AG09309 (cell line): Measurements from ENCODE around the gene NUFIP2.
A peak's percentile ranks its signal among the peaks of the same experiment; 100 is the strongest.

Experiments used
- DNase-seq: peaks from one replicate; pipeline ENCODE4 v3.0.0-alpha.2; 2010; ENCODE audit warnings: low read depth
- H3K4me3 ChIP-seq: 2 replicates; pipeline ENCODE4 v1.5.1; 2011; ENCODE audit warnings: mild to moderate bottlenecking, low read depth, low read length, moderate library complexity; ENCODE audit not compliant: control insufficient read depth
- TF ChIP-seq, protein P1 (sequence below): IDR thresholded peaks from 2 replicates; pipeline ENCODE4 v1.5.1; 2011; ENCODE audit warnings: mild to moderate bottlenecking, low read depth, low read length, inconsistent platforms; ENCODE audit not compliant: insufficient read depth, control insufficient read depth; ENCODE audit errors: missing control alignments

The NUFIP2 gene

DNA sequence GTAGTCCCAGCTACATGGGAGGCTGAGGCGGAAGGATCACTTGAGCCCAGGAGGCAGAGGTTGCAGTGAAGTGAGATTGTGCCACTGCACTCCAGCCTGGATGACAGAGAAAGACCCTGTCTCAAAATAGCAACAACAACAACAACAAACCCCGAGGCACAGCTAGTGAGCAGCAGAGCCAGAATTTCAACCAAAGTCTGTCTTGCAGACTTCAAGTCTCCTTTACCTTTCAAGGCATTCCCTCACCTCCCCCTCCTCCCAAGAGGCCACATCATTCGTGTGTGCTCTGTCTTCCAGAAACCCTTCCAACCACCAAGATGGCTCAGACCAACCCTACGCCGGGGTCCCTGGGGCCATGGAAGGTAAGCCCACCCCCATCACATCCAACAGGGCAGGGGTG is 45.1 kb downstream of the NUFIP2 start:
- no peak overlapping the region for H3K4me3 ChIP-seq
- DNase-seq = no peak
- TF ChIP-seq, protein P1, sequence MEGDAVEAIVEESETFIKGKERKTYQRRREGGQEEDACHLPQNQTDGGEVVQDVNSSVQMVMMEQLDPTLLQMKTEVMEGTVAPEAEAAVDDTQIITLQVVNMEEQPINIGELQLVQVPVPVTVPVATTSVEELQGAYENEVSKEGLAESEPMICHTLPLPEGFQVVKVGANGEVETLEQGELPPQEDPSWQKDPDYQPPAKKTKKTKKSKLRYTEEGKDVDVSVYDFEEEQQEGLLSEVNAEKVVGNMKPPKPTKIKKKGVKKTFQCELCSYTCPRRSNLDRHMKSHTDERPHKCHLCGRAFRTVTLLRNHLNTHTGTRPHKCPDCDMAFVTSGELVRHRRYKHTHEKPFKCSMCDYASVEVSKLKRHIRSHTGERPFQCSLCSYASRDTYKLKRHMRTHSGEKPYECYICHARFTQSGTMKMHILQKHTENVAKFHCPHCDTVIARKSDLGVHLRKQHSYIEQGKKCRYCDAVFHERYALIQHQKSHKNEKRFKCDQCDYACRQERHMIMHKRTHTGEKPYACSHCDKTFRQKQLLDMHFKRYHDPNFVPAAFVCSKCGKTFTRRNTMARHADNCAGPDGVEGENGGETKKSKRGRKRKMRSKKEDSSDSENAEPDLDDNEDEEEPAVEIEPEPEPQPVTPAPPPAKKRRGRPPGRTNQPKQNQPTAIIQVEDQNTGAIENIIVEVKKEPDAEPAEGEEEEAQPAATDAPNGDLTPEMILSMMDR = no peak

DNA sequence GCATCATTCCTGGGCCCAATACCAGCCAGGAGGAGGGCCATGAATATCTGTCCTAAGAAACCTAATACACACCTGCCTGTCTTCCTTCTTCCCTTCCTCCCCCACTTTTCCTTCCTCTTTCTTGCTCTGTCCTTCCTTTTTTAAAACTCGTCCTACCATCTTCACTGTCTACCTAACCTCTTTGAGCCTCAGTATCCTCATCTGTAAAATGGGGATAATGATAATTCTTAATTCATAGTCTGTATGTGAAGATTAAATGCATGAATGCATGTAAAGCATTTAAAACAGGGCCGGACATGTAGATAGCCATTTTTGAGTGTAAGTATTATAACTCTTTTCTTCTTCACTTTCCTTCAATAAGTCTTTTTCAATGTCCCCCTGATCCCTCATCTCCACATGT is 46.7 kb downstream of the NUFIP2 start:
- no peak for DNase-seq
- no peak overlapping the region for H3K4me3 ChIP-seq
- TF ChIP-seq, protein P1 = no peak

DNA sequence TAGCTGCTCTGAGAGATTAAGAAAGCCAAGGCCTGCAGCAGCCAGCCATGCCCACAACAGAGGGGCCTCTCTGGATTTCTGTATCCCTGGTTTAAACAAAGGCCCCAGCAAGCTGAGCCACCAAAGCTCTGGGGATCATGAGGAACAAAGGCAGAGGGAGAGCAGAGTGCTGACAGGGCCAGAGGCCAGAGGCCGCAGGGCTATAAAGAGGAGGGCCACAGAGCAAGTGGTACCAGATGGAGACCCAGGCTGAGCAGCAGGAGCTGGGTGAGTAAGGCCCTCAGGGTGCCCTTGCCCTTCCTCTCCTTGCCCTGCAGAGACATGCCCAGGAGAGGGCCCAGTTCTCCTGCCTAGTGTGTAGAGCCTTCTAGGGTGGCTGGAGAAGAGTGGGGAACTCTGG is 47.3 kb downstream of the NUFIP2 start, which contains the start of gene CRYBA1:
Gene CRYBA1 (plus strand): TSS at position 232 of the 400 bp plus-strand sequence. CDS start 5 bp downstream, at position 237.
- DNase-seq = no peak
- no peak within 1 kb of the TSS for H3K4me3 ChIP-seq
- TF ChIP-seq, protein P1 = no peak

DNA sequence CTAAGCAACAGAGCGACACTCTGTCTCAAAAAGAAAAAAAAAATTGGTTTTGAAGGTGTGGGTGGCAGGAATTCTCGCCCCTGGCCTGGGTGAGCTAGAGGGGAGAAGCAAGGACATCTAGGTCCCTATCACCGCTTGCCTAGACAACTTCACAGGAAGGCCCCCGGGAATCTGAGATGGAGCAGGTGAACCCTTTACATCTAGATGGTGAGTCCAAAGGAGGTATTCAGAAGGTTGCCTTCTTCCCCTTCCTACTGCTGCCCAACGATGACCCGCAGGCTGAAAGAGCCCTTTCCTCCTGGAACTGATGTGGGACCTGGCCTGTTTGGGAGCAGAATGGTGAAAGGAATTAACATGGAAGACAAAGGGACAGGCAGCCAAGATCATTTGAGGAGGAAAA is 48.5 kb downstream of the NUFIP2 start:
- no peak for DNase-seq
- TF ChIP-seq, protein P1 = no peak
- H3K4me3 ChIP-seq = no peak overlapping the region

DNA sequence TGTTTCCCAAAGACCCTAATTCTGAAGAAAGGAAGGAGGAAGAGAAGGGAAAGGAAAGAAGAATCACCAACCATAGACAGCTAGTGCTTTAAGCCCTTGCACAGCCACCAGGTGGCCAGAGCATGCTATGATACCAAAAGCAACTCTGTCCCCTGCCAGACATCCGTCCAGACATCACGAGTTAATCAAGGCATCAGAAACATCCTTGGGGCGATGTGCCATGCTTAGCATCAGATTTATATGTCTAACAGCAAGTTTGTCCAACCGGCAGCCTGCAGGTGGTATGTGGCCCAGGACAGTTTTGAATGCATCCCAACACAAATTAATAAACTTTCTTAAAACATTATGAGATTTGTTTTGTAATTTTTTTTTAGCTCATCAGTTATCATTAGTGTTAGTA is 50.2 kb downstream of the NUFIP2 start:
- TF ChIP-seq, protein P1 = peak; percentile 56
- DNase-seq = no peak
- H3K4me3 ChIP-seq = no peak overlapping the region

DNA sequence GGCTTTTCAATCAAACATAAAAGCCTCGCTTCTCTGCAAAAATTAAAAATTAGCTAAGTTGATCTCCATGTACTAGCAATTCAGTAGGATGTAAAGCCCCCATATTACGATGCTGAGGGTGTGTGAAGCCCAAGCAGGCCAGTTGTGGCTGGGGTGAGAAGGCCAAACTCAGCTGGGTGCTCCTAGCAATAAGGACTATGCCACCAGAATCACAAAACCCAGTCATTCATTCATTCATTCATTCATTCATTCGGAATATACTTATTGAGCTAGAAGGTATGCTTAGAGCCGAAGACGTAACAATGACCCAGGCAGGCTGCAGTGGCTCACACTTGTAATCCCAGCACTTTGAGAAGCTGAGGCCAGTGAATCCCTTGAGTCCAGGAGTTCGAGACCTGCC is 51.2 kb downstream of the NUFIP2 start:
- TF ChIP-seq, protein P1 = no peak
- DNase-seq = no peak
- H3K4me3 ChIP-seq = no peak overlapping the region

DNA sequence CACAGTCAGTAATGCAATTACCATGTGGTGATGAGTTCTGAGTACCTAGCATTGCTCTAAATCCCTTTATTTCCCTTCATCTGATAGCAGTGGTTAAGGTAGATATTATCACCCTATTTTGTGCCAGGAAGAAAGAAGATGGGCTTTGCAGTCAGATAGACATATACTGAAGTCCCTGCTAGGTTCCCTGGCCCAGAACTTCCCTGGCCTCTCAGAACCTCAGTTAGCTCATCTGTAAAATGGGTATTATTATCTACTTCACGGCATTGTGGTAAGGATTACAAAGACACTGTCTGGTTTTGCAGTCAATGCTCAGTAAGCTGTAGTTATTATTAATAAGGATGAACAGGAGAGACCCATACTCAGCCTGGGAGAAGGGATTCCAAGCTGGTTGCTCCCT is 51.9 kb downstream of the NUFIP2 start:
- DNase-seq = no peak
- no peak overlapping the region for H3K4me3 ChIP-seq
- TF ChIP-seq, protein P1 = no peak
